ENCODE data around the gene RIMKLB. TPM values are rescaled to one million over a fixed set of nuclear protein-coding genes. Genes with fewer than 3 reads are reported as not detected.

The RIMKLB gene
- polyA plus RNA-seq, 1 donor (not counting 4 experiments of a cell fraction or from before 2014, with no cell fraction given): 51.1 TPM

- Histone ChIP-seq H2AFZ (ENCODE audit: control insufficient read depth, low read length) (no peak overlapping the region), H3K27me3 (ENCODE audit: control insufficient read depth, extremely low read depth, insufficient read depth, low read length) (no peaks in the 10 kb centered on the region), H3K4me2 (ENCODE audit: control insufficient read depth, extremely low read depth, insufficient read depth, low read depth, low read length) (peak overlapping the region; percentile 47), H3K4me1 (ENCODE audit: control insufficient read depth, extremely low read depth, insufficient read depth, low read length) (peaks cover 15% of the 10 kb centered on the region), H3K9ac (ENCODE audit: control insufficient read depth, extremely low read depth, insufficient read depth, low read length) (no peak overlapping the region), H3K9me3 (ENCODE audit: control insufficient read depth, low read depth, low read length) (no peaks in the 10 kb centered on the region), H3K27ac (ENCODE audit: control insufficient read depth, insufficient read depth, low read length) (peak overlapping the region; percentile 13), H3K4me3 (ENCODE audit: control insufficient read depth in 2 of 3, extremely low read depth in 1 of 3, insufficient read depth in 2 of 3, low read depth in 1 of 3, low read length in 3 of 3) (no peak overlapping the region), H4K20me1 (ENCODE audit: control insufficient read depth, extremely low read depth, insufficient read depth, low read length) (peaks cover 2% of the 10 kb centered on the region), H3K79me2 (ENCODE audit: control insufficient read depth, insufficient read depth, low read length) (peaks cover 62% of the 10 kb centered on the region), H3K9me1 (ENCODE audit: control insufficient read depth, extremely low read depth, insufficient read depth, low read length) (no peaks in the 10 kb centered on the region), H3K36me3 (ENCODE audit: control insufficient read depth in 2 of 2, extremely low read depth in 1 of 2, insufficient read depth in 2 of 2, low read length in 2 of 2) (peaks cover 0 to 1% of the 10 kb centered on the region in 2 experiments)
- dilution Hi-C loops (cut with MboI; ENCODE audit: extremely low pct_ligation_motif_present, low sequenced_read_pairs): no loop called here
- DNase-seq (ENCODE audit: low read depth, low spot score) (no peak), FAIRE-seq (no peak)
- TF ChIP-seq EZH2 (IDR thresholded peaks at IDR 0.05; ENCODE audit: low read length) (no peak), CTCF (optimal IDR thresholded peaks at IDR 0.05 in 1 of 3, IDR thresholded peaks at IDR 0.05 in 1 of 3, conservative IDR thresholded peaks at IDR 0.05 in 1 of 3; ENCODE audit: extremely low read depth in 1 of 3, insufficient read depth in 2 of 3, low read length in 3 of 3) (no peak)
Observed at GRCh38 chr12:8699714-8700113, 1.9 kb downstream of the RIMKLB start.

GRCh38 chr12:8701046-8701660, 3.4 kb downstream of the RIMKLB start:
- no peaks in the 10 kb centered on the region for H3K9me1 ChIP-seq (ENCODE audit: control insufficient read depth, extremely low read depth, insufficient read depth, low read length)
- H3K9me3 ChIP-seq (ENCODE audit: control insufficient read depth, low read depth, low read length): no peaks in the 10 kb centered on the region
- H3K4me3 ChIP-seq (ENCODE audit: control insufficient read depth in 2 of 3, extremely low read depth in 1 of 3, insufficient read depth in 2 of 3, low read depth in 1 of 3, low read length in 3 of 3): no peak overlapping the region
- H3K9ac ChIP-seq (ENCODE audit: control insufficient read depth, extremely low read depth, insufficient read depth, low read length): no peak overlapping the region
- H2AFZ ChIP-seq (ENCODE audit: control insufficient read depth, low read length): no peak overlapping the region
- H3K27me3 ChIP-seq (ENCODE audit: control insufficient read depth, extremely low read depth, insufficient read depth, low read length): no peaks in the 10 kb centered on the region
- TF ChIP-seq EZH2 (IDR thresholded peaks at IDR 0.05; ENCODE audit: low read length): no peak
- TF ChIP-seq CTCF (optimal IDR thresholded peaks at IDR 0.05 in 1 of 3, IDR thresholded peaks at IDR 0.05 in 1 of 3, conservative IDR thresholded peaks at IDR 0.05 in 1 of 3; ENCODE audit: extremely low read depth in 1 of 3, insufficient read depth in 2 of 3, low read length in 3 of 3): no peak
- DNase-seq (ENCODE audit: low read depth, low spot score) (no peak), FAIRE-seq (no peak)
- H3K27ac ChIP-seq (ENCODE audit: control insufficient read depth, insufficient read depth, low read length): no peak overlapping the region
- H3K36me3 ChIP-seq (ENCODE audit: control insufficient read depth in 2 of 2, extremely low read depth in 1 of 2, insufficient read depth in 2 of 2, low read length in 2 of 2): peaks cover 0 to 1% of the 10 kb centered on the region in 2 experiments
- dilution Hi-C loops (cut with MboI; ENCODE audit: extremely low pct_ligation_motif_present, low sequenced_read_pairs): no loop called here
- H3K79me2 ChIP-seq (ENCODE audit: control insufficient read depth, insufficient read depth, low read length): peaks cover 70% of the 10 kb centered on the region
- H3K4me1 ChIP-seq (ENCODE audit: control insufficient read depth, extremely low read depth, insufficient read depth, low read length): peaks cover 10% of the 10 kb centered on the region
- peaks cover 2% of the 10 kb centered on the region for H4K20me1 ChIP-seq (ENCODE audit: control insufficient read depth, extremely low read depth, insufficient read depth, low read length)
- H3K4me2 ChIP-seq (ENCODE audit: control insufficient read depth, extremely low read depth, insufficient read depth, low read depth, low read length): no peak overlapping the region
